ENCODE results near the gene HIP1R.
A peak's percentile ranks its signal among the peaks of the same experiment; 100 is the strongest.
"Not testable (repeated sequence)": the region's sequence is repeated elsewhere in the genome, so short reads cannot be mapped to it uniquely, and the experiment has no call there.

Gene HIP1R, protein sequence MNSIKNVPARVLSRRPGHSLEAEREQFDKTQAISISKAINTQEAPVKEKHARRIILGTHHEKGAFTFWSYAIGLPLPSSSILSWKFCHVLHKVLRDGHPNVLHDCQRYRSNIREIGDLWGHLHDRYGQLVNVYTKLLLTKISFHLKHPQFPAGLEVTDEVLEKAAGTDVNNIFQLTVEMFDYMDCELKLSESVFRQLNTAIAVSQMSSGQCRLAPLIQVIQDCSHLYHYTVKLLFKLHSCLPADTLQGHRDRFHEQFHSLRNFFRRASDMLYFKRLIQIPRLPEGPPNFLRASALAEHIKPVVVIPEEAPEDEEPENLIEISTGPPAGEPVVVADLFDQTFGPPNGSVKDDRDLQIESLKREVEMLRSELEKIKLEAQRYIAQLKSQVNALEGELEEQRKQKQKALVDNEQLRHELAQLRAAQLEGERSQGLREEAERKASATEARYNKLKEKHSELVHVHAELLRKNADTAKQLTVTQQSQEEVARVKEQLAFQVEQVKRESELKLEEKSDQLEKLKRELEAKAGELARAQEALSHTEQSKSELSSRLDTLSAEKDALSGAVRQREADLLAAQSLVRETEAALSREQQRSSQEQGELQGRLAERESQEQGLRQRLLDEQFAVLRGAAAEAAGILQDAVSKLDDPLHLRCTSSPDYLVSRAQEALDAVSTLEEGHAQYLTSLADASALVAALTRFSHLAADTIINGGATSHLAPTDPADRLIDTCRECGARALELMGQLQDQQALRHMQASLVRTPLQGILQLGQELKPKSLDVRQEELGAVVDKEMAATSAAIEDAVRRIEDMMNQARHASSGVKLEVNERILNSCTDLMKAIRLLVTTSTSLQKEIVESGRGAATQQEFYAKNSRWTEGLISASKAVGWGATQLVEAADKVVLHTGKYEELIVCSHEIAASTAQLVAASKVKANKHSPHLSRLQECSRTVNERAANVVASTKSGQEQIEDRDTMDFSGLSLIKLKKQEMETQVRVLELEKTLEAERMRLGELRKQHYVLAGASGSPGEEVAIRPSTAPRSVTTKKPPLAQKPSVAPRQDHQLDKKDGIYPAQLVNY

DNA sequence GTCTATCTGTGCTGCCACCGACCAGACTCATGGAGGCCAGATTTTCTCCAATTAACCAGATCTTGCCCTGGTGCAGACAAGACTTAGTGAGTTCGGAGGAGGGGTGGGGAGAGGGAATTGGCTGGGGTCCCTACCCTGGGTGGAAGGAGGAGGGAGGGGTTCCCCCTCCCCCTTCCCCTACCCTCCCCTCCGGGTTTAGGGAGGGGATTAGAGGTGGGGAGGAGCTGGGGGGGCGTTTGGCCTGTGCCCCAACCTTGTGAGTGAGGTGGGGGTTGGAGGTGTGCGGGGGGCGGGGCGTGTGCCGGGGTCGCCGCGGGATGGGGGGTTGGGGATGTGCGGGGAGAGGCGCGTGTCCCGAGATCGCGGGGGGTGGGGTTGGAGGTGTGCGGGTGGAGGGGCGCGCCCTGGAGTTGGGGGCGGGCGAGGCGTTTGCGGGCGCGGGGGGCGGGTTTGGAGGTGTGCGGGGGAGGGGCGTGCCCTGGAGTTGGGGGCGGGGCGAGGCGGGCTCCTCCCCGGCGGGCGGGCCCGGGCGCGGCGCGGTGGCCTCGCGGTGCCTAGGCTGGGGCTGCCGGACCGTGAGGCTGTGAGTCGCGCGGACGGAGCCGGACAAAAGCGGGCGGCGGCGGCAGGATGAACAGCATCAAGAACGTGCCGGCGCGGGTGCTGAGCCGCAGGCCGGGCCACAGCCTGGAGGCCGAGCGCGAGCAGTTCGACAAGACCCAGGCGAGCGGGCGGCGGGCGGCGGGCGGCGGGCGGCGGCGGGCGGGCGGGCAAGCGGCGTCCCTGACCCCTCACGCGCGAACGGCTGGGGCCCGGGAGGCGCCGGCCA is at the start of gene HIP1R:
HIP1R (plus strand) TSS at position 537 of the 829 bp plus-strand sequence; CDS start at position 631, 94 bp downstream.
- peak; percentile 34 for DNase-seq

DNA sequence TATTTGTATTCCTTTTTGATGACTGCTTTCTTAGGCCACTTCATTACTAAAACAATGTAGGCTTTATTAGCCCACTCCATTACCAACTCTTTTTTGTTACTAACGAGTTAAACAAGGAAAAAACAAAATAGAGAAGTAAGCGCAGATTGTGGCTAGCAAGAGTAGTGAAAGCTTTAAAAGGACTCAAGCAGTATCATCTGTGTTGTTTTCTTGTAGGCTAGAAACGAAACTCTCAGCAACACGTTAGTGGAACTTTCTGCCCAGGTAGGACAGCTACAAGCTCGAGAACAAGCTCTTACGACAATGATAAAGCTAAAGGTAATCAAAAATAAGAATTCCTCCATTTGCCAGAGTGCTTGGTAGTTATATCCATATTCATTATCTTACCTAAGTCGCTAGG is 49.8 kb upstream of the HIP1R start:
- DNase-seq = no peak

DNA sequence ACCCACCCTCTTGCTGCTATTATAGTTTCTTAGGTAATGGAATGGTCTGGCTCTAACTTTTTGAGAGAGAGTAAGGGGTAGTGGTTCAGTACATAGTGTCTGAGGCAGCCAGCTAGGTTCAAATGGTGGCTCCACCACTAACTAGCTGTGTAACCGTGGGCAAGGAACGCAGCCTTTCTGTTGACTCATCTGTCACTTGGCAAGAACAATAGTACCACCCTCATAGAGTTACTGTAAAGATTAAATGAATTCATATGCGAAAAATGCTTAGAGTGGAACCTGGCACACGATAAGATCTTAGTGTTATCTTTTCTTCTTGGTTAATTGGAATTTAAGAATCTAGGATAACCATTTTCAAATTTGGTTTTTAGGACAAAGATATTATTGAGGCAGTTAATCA is 46.9 kb upstream of the HIP1R start:
- no peak for DNase-seq

DNA sequence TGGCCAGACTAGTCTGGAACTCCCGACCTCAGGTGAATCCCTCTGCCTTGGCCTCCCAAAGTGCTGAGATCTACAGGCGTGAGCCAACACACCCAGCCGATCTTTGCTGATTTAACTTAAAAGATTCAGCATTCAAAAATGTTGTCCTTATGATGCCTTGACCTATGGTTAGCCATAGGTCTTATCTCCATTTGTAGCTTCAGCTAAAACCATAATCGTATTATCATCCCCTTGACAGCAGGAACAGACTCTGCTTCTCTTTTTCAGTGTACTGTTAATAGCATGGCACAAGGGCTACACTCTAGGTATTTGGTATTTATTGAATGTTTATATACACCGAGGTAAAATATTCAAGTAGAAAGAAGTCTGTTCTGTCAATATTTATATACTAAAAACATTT is 45.6 kb upstream of the HIP1R start:
- DNase-seq = no peak

DNA sequence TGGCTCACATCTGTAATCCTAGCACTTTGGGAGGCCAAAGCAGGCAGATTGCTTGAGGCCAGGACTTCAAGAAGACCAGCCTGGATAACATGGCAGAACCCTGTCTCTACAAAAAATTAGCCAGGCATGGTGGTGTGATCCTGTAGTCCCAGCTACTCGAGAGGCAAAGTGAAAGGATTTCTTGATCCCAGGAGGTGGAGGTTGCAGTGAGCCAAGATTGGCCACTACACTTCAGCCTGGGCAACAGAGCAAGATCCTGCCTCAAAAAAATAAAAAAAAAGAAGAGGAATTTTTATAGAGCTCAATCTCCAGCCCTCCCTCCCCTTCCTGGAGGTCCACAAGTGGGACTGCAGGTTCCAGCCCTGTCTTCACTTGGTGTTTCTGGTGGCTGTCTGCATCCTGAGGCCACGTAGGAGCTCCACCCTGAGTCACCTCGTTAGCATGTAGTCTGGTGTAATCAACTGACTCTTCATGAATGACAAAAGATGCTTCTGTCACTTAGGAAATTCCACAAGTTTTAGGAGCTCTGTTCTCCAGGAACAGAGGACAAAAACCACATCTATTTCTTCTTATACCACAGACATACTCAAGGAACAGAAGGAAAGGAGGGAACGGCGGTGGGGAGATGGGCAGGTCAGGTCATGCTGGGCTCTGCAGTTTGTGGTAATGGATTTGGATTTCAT is 44.7 kb upstream of the HIP1R start:
- DNase-seq = no peak

DNA sequence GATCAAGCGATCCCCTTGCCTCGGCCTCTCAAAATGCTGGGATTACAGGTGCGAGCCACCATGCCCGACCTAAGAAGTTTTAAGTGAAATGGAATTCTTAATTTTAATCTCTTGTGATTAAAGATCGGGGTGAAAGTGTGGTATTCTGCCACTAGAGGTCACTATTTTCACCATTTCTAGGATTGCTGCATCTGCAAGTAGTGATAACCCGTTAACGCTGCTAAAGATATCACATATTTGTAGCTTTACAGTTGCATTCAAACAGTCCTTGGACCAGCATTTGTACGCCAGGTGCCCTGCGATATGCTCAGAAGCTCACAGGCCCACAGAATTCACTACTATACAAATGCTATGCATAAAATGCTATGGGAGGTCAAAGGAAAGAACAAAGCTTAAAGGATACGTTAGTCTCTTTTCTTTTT is 41.6 kb upstream of the HIP1R start:
- no peak for DNase-seq

DNA sequence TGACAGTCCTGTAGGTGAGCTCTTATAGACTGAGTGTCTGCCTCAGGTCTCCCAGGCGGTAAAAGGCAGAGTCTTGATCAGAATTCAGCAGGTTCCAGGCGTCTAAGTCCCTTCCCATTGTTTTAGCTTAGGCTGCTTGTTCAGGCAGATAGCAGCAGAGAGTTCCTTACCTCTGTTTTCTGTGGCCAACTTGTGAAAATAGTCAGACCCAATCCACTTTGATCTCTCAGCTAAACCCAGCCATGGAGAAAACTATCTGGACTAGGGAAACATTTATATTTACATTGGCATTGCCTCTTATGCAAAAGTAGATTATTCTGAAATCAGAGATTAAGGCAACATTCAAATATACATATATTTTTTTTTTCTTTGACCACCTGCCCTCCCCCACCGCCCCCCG is 39.5 kb upstream of the HIP1R start:
- no peak for DNase-seq

DNA sequence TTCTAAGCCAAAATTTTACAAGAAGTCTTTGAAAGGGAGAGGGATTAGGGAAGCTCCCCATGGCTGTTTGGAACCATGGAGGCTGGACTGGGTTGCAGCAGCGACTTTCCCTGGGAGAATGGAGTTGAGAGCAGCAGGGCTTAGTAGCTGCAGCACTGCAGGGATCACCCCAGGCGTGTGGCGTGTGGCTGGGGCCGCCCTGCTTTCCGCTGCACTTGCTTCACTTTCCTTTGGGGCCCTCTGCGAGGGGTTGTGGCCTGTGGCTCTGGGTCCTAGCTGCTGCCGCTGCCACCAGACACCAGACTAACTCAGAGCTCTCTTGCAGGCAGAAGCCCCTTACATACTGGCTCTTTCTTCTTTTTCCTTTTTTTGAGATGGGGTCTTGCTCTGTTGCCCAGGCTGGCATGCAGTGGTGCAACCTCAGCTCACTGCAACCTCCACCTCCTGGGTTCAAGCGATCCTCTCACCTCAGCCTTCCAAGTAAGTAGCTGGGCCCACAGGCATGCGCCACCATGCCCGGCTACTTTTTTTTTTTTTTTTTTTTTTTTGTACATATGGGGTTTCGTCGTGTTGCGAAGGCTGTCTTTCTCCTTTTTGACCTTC is 35.5 kb upstream of the HIP1R start:
- DNase-seq = no peak

DNA sequence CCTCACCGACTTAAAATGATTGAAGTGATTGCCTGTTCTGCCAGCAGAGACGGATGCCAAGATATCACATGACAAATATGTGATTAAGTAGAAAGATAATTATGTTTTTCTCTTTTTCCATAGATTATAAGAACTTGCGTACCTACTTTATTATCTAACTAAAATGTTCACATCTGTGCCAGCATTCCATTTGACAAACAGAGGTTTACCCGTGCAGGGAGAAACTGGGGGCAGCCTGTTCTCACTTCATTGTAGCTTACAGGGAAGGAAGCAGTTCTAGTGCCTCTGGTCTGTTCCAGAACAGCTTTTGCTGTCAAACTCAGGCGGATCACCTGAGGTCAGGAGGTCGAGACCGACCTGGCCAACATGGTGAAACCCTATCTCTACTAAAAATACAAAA is 31.3 kb upstream of the HIP1R start:
- DNase-seq = no peak

DNA sequence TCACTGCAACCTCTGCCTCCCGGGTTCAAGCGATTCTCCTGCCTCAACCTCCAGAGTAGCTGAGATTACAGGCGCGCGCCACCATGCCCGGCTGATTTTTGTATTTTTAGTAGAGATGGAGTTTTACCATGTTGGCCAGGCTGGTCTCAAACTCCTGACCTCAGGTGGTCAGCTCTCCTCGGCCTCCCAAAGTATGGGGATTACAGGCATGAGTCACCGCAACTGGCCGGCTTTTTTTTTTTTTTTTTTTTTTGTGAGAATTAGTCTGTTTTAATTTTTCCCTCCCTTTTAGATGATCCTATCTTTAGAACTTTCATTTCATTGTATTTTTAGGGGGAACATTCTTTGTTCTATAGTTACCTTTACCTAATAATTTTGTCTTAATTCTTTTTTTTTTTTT is 30.3 kb upstream of the HIP1R start:
- DNase-seq = not testable (repeated sequence)

DNA sequence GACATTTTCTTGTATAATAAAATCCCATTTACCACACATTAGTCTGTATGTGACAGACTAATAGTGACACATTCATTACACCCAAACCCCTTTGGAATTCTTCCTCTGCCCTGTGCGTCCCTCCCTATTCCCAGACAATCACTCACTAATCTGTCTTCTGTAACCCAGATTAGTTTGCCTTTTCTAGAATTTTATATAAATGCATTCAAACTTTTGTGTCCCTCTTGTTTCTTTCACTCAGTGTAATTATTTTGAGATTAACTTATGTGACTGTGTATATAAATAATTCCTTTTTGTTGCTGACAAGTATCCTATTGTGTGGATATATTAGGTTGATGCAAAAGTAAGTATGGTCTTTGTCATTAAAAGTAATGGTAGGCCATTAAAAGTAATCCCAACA is 27.6 kb upstream of the HIP1R start:
- no peak for DNase-seq

DNA sequence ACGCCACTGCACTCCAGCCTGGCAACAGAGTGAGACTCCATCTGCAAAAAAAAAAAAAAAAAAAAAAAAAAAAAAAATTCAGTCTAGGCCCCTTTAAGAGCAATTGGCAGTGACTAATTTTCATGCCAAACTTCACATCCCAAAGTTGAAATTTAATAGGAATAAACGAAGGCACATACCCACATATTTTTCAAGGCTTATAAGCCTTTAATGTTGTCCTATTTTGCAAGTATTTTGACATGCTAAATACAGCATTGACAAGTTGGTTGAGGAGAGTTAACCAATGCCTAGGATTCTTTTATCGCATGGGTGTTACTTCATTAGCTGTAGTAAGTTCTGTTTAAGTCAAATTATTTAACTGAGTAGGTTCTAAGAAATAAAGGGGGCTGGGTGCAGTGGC is 23.5 kb upstream of the HIP1R start:
- no peak for DNase-seq

DNA sequence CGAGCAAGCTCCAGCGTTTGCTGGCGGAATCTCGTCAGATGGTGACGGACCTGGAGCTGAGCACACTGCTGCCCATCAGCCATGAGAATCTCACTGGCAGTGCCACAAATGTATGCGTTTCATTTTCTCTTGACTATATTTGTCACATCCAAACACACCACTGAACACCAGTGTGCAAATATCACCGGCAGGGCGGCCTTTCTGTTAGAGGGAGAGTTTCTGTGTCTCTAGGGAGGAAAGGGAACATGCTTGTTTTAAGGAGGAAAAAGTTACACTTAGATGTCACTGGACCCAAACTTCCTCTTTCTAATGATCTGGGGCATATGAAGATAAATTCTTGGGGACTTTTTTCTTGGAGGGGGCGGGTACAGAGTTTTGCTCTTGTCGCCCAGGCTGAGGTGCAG is 21.9 kb upstream of the HIP1R start:
- DNase-seq = peak; percentile 57

DNA sequence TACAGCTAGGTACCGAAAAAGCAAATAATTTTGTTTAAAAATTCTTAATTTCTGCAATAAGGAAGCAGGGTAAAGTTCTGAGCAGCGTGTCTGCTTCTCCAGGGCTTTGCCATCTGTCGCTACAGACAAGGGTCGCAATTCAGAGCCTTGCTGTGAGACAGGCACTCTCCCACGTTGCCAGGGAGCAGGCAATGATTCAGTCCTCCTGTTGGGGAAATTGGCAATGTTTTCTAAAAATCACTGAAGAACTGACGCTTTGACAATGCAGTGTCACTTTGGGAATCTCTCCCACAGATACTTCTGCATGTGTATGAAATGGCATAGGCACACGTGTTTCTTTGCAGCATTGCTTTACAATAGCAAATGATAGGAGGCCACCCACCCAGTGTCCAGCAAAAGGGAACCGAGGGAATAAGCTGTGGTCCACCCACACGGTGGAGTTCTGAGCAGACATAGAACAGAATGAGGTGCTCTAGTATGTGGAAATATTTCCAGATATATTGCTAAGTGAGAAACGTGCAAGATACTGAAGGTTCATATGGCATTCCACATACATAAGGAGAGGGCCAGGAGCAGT is 16.0 kb upstream of the HIP1R start:
- DNase-seq = no peak

DNA sequence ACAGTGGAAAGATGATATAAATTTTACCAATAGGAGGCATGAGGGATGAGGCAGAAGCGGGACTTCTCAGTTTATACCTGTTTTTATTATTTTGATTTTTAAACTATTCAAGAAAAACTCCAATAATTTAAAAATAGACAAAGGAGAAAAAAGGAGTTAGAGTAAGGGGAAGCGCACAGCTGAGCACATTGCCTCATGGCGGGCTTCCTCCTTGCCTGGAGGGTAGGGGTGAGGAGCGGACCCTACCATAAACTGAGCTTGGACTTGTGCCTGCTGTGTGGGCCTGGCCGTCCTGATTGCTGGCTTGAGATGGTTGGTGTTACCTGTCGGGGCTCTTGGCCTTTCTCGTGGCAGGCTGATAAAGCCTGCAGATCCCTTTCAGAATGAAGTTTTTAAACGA is 15.1 kb upstream of the HIP1R start:
- no peak for DNase-seq

DNA sequence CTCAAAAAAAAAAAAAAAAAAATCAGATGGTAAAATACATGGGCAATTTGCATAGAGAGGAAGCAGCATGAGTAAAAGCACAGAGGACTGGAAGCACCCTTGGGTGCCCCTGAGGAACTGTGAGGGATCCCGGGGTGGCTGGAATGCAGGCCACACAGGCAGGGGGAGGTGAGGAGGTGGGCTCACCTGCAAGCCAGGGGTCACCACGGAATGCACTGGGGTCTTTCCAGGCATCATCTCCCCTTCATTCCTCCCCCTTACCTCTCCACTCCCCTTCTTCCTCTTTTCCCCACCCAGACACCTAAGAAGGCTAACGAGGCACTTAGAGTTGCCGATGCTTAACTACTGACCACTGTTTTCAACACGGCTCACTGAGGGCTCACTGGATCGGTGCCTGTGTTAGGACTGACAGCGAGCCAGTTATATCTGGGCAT is 14.4 kb upstream of the HIP1R start:
- no peak for DNase-seq

DNA sequence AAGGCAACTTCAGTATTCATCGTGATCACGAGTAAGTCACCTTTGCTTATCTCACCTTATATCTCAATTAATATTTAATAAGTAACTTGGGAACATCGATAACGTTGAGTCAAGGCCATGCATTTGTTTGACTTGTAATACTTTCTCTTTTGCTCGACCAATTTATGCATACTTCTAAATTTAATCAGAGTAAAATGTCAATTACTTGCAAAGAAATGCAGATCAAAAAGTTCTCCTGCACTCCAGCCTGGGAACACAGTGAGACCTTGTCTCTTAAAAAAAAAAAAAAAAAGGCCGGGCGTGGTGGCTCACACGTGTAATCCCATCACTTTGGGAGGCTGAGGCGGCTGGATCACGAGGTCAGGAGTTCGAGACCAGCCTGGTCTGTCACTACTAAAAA is 11.8 kb upstream of the HIP1R start:
- no peak for DNase-seq

DNA sequence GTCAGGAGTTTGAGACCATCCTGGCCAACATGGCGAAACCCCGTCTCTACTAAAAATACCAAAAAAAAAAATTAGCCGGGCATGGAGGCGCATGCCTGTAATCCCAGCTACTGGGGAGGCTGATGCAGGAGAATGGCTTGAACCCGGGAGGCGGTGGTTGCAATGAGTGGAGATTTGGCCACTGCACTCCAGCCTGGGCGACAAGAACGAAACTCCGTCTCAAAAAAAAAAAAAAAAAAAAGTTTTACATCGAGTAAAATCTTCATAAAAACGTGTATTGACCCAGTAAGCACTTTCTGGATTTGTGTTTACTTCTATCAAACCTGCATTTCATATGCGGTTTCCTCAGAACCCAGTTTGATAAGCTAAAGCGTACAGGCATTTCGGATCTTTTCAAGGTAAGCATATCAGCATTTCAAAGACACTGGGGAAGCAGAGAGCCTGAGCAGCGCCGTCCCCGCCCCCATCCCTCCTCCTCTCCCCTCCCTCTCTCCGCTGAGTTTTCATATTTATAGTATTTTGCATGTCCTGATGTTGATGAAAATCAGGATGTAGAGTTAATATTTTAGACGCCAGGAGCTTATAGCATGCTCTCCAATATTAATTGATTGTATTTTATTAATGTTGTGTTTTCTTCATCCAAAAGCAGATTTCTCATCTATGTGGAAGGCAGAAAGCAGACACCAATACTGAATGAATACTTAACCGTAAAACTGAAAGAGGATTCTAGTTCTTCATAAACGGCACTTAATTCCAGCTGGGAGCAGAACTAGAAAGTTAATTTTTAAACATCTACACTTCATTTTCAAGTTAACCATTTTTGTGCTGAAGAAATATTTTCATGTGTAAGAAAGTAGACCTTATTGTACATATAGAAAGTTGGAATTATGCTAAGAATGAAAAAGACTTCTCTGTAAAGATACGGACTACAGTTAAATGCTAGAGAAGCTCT is 9.2 kb upstream of the HIP1R start:
- DNase-seq = no peak

DNA sequence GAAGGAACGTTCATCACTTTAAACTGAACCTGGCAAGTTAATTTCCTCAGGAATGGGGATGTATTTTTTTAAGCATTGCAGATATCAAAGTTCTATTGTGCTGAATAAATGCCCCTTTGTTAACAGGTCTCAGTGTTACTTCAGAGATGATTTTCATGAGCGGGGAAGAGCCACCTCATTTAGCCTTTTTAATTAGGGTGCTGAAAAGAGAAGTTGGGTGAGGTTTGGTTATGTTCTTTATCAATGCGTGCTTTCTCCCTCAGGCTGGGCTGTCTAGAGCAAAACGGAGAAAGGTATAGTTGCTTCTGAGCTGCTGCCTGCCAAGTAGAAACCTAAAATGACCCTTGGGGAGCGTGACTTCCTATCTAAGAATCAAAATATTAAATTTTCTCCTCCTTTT is 8.0 kb upstream of the HIP1R start:
- DNase-seq = no peak

Measured in CD4-positive, alpha-beta T cell treated with Interleukin-15 for 1 hour (primary cell).